ENCODE measurements around the gene MRPL2. TPM values are rescaled to one million over a fixed set of nuclear protein-coding genes. Genes with fewer than 3 reads are reported as not detected.

Gene MRPL2
- polyA plus RNA-seq, 1 donor (not counting 4 experiments of a cell fraction or from before 2014, with no cell fraction given): 27.4 TPM

- dilution Hi-C loops (cut with MboI; ENCODE audit: extremely low pct_ligation_motif_present, low sequenced_read_pairs): no loop called here
- no peaks in the 10 kb centered on the region for H3K9me3 ChIP-seq (ENCODE audit: control insufficient read depth, low read depth, low read length)
- no peaks in the 10 kb centered on the region for H3K9me1 ChIP-seq (ENCODE audit: control insufficient read depth, extremely low read depth, insufficient read depth, low read length)
- no peak overlapping the region for H3K27ac ChIP-seq (ENCODE audit: control insufficient read depth, insufficient read depth, low read length)
- DNase-seq (ENCODE audit: low read depth, low spot score) (no peak), FAIRE-seq (no peak)
- no peaks in the 10 kb centered on the region for H3K4me1 ChIP-seq (ENCODE audit: control insufficient read depth, extremely low read depth, insufficient read depth, low read length)
- H3K79me2 ChIP-seq (ENCODE audit: control insufficient read depth, insufficient read depth, low read length): no peaks in the 10 kb centered on the region
- no peak overlapping the region for H3K4me2 ChIP-seq (ENCODE audit: control insufficient read depth, extremely low read depth, insufficient read depth, low read depth, low read length)
- H3K4me3 ChIP-seq (ENCODE audit: control insufficient read depth in 2 of 3, extremely low read depth in 1 of 3, insufficient read depth in 2 of 3, low read depth in 1 of 3, low read length in 3 of 3): no peak overlapping the region
- TF ChIP-seq EZH2 (IDR thresholded peaks at IDR 0.05; ENCODE audit: low read length): no peak
- TF ChIP-seq CTCF (optimal IDR thresholded peaks at IDR 0.05 in 1 of 3, IDR thresholded peaks at IDR 0.05 in 1 of 3, conservative IDR thresholded peaks at IDR 0.05 in 1 of 3; ENCODE audit: extremely low read depth in 1 of 3, insufficient read depth in 2 of 3, low read length in 3 of 3): no peak
- H3K27me3 ChIP-seq (ENCODE audit: control insufficient read depth, extremely low read depth, insufficient read depth, low read length): no peaks in the 10 kb centered on the region
- H4K20me1 ChIP-seq (ENCODE audit: control insufficient read depth, extremely low read depth, insufficient read depth, low read length): peaks cover 2% of the 10 kb centered on the region
- H2AFZ ChIP-seq (ENCODE audit: control insufficient read depth, low read length): no peak overlapping the region
- no peak overlapping the region for H3K9ac ChIP-seq (ENCODE audit: control insufficient read depth, extremely low read depth, insufficient read depth, low read length)
- peaks cover 30 to 32% of the 10 kb centered on the region in 2 experiments for H3K36me3 ChIP-seq (ENCODE audit: control insufficient read depth in 2 of 2, extremely low read depth in 1 of 2, insufficient read depth in 2 of 2, low read length in 2 of 2)
These were observed 22.5 kb downstream of the MRPL2 start for GRCh38 chr6:43036712-43037111.

GRCh38 chr6:43035495-43036194 is 23.6 kb downstream of the MRPL2 start:
- TF ChIP-seq EZH2 (IDR thresholded peaks at IDR 0.05; ENCODE audit: low read length) (no peak), CTCF (optimal IDR thresholded peaks at IDR 0.05 in 1 of 3, IDR thresholded peaks at IDR 0.05 in 1 of 3, conservative IDR thresholded peaks at IDR 0.05 in 1 of 3; ENCODE audit: extremely low read depth in 1 of 3, insufficient read depth in 2 of 3, low read length in 3 of 3) (no peak)
- Histone ChIP-seq H3K27me3 (ENCODE audit: control insufficient read depth, extremely low read depth, insufficient read depth, low read length) (no peaks in the 10 kb centered on the region), H3K27ac (ENCODE audit: control insufficient read depth, insufficient read depth, low read length) (no peak overlapping the region), H2AFZ (ENCODE audit: control insufficient read depth, low read length) (no peak overlapping the region), H4K20me1 (ENCODE audit: control insufficient read depth, extremely low read depth, insufficient read depth, low read length) (peaks cover 2% of the 10 kb centered on the region), H3K4me1 (ENCODE audit: control insufficient read depth, extremely low read depth, insufficient read depth, low read length) (no peaks in the 10 kb centered on the region), H3K9me3 (ENCODE audit: control insufficient read depth, low read depth, low read length) (no peaks in the 10 kb centered on the region), H3K36me3 (ENCODE audit: control insufficient read depth in 2 of 2, extremely low read depth in 1 of 2, insufficient read depth in 2 of 2, low read length in 2 of 2) (peaks cover 29 to 30% of the 10 kb centered on the region in 2 experiments), H3K79me2 (ENCODE audit: control insufficient read depth, insufficient read depth, low read length) (no peaks in the 10 kb centered on the region), H3K4me2 (ENCODE audit: control insufficient read depth, extremely low read depth, insufficient read depth, low read depth, low read length) (no peak overlapping the region), H3K9ac (ENCODE audit: control insufficient read depth, extremely low read depth, insufficient read depth, low read length) (no peak overlapping the region), H3K9me1 (ENCODE audit: control insufficient read depth, extremely low read depth, insufficient read depth, low read length) (no peaks in the 10 kb centered on the region), H3K4me3 (ENCODE audit: control insufficient read depth in 2 of 3, extremely low read depth in 1 of 3, insufficient read depth in 2 of 3, low read depth in 1 of 3, low read length in 3 of 3) (no peak overlapping the region)
- no peak for FAIRE-seq
- dilution Hi-C loops (cut with MboI; ENCODE audit: extremely low pct_ligation_motif_present, low sequenced_read_pairs): no loop called here
- no peak for DNase-seq (ENCODE audit: low read depth, low spot score)
